Measurements from ENCODE around the gene PITPNC1. TPM values are rescaled to one million over a fixed set of nuclear protein-coding genes. Genes with fewer than 3 reads are reported as not detected.

Gene PITPNC1
- total RNA-seq, 1 donor from 2014 or later = 18.4 TPM

- no peak for DNase-seq (ENCODE audit: low read depth)
Observed at GRCh38 chr17:67487506-67487905, 110.4 kb downstream of the PITPNC1 start.

GRCh38 chr17:67488161-67488560 lies 111.1 kb downstream of the PITPNC1 start:
- TF ChIP-seq CTCF (conservative IDR thresholded peaks at IDR 0.05; ENCODE audit: low read depth, low read length) = no peak
- H3K4me3 ChIP-seq (ENCODE audit: low read depth, low read length) = no peak overlapping the region
- DNase-seq (ENCODE audit: low read depth) = no peak

More at GRCh38 chr17:67487506-67487905, 110.4 kb downstream of the PITPNC1 start:
- TF ChIP-seq CTCF (conservative IDR thresholded peaks at IDR 0.05; ENCODE audit: low read depth, low read length) = no peak
- no peak overlapping the region for H3K4me3 ChIP-seq (ENCODE audit: low read depth, low read length)

GRCh38 chr17:67488768-67489167 lies 111.7 kb downstream of the PITPNC1 start:
- no peak overlapping the region for H3K4me3 ChIP-seq (ENCODE audit: low read depth, low read length)
- TF ChIP-seq CTCF (conservative IDR thresholded peaks at IDR 0.05; ENCODE audit: low read depth, low read length) = no peak
- DNase-seq (ENCODE audit: low read depth) = no peak

- no peak overlapping the region for H3K4me3 ChIP-seq (ENCODE audit: low read depth, low read length)
Observed at GRCh38 chr17:67489273-67489672, 112.2 kb downstream of the PITPNC1 start.

GRCh38 chr17:67490471-67490870 lies 113.4 kb downstream of the PITPNC1 start:
- no peak for TF ChIP-seq CTCF (conservative IDR thresholded peaks at IDR 0.05; ENCODE audit: low read depth, low read length)
- peak overlapping the region; percentile 28 for H3K4me3 ChIP-seq (ENCODE audit: low read depth, low read length)
- no peak for DNase-seq (ENCODE audit: low read depth)

More at GRCh38 chr17:67489273-67489672, 112.2 kb downstream of the PITPNC1 start:
- no peak for TF ChIP-seq CTCF (conservative IDR thresholded peaks at IDR 0.05; ENCODE audit: low read depth, low read length)
- no peak for DNase-seq (ENCODE audit: low read depth)

GRCh38 chr17:67491009-67491680 lies 114.1 kb downstream of the PITPNC1 start:
- peak overlapping the region; percentile 28 for H3K4me3 ChIP-seq (ENCODE audit: low read depth, low read length)

More at GRCh38 chr17:67491009-67491680, 114.1 kb downstream of the PITPNC1 start:
- no peak for TF ChIP-seq CTCF (conservative IDR thresholded peaks at IDR 0.05; ENCODE audit: low read depth, low read length)
- DNase-seq (ENCODE audit: low read depth) = peak; percentile 79
